H9 (cell line): Measurements from ENCODE around the gene HMOX1. TPM values are rescaled to one million over a fixed set of nuclear protein-coding genes. Genes with fewer than 3 reads are reported as not detected.

Experiments used
- DNase-seq: peaks from one replicate; pipeline ENCODE4 v3.0.0-alpha.2; 2017
- H2AFZ ChIP-seq: one replicate; pipeline ENCODE4 v1.6.1; 2013; ENCODE audit warnings: mild to moderate bottlenecking, low read length, control low read depth, moderate library complexity
- H2AK5ac ChIP-seq: 2 replicates; pipeline ENCODE4 v1.6.1; 2013; ENCODE audit warnings: low read length, control low read depth, mixed read lengths; ENCODE audit not compliant: insufficient read length
- H2BK120ac ChIP-seq: one replicate; pipeline ENCODE4 v1.6.1; 2013; ENCODE audit warnings: low read depth, mild to moderate bottlenecking, low read length, control low read depth, inconsistent platforms; ENCODE audit not compliant: poor library complexity, severe bottlenecking
- H2BK12ac ChIP-seq: 2 replicates; pipeline ENCODE4 v1.6.1; 2013; ENCODE audit warnings: low read length, control low read depth, mixed read lengths, low read depth; ENCODE audit not compliant: insufficient read length
- H2BK15ac ChIP-seq: 2 replicates; pipeline ENCODE4 v1.6.1; 2013; ENCODE audit warnings: low read depth, low read length, control low read depth
- H2BK20ac ChIP-seq: one replicate; pipeline ENCODE4 v1.6.1; 2013; ENCODE audit warnings: low read depth, mild to moderate bottlenecking, low read length, control low read depth, inconsistent platforms; ENCODE audit not compliant: poor library complexity, severe bottlenecking
- H2BK5ac ChIP-seq: 2 replicates; pipeline ENCODE4 v1.6.1; 2013; ENCODE audit warnings: low read length, control low read depth, mixed read lengths; ENCODE audit not compliant: insufficient read length
- H3K14ac ChIP-seq: 2 replicates; pipeline ENCODE4 v1.6.1; 2013; ENCODE audit warnings: low read length, control low read depth; ENCODE audit not compliant: insufficient read depth
- H3K18ac ChIP-seq: 2 replicates; pipeline ENCODE4 v1.6.1; 2013; ENCODE audit warnings: low read depth, mild to moderate bottlenecking, mixed read lengths, low read length, control low read depth; ENCODE audit not compliant: insufficient read length
- H3K23ac ChIP-seq: 2 replicates; pipeline ENCODE4 v1.6.1; 2013; ENCODE audit warnings: low read length, control low read depth, mixed read lengths, low read depth; ENCODE audit not compliant: insufficient read length
- H3K23me2 ChIP-seq: 2 replicates; pipeline ENCODE4 v1.6.1; 2013; ENCODE audit warnings: low read depth, mild to moderate bottlenecking, mixed read lengths, low read length, control low read depth; ENCODE audit not compliant: insufficient read length, poor library complexity, severe bottlenecking
- H3K27ac ChIP-seq: 2 replicates; pipeline ENCODE4 v1.5.1; 2013; ENCODE audit warnings: low read length, control low read depth, mixed read lengths, low read depth; ENCODE audit not compliant: insufficient read length
- H3K27me3 ChIP-seq: 2 replicates; pipeline ENCODE4 v1.6.1; 2013; ENCODE audit warnings: low read length, control low read depth, inconsistent platforms; ENCODE audit not compliant: insufficient read depth
- H3K4ac ChIP-seq: 2 replicates; pipeline ENCODE4 v1.6.1; 2013; ENCODE audit warnings: low read depth, mild to moderate bottlenecking, control low read depth, inconsistent platforms, low read length, moderate library complexity
- H3K4me1 ChIP-seq: 2 replicates; pipeline ENCODE4 v1.6.1; 2013; ENCODE audit warnings: low read length, control low read depth, inconsistent platforms; ENCODE audit not compliant: insufficient read depth
- H3K4me2 ChIP-seq: 2 replicates; pipeline ENCODE4 v1.6.1; 2013; ENCODE audit warnings: low read length, control low read depth, mixed read lengths; ENCODE audit not compliant: insufficient read length, insufficient read depth
- H3K56ac ChIP-seq: 2 replicates; pipeline ENCODE4 v1.6.1; 2013; ENCODE audit warnings: low read depth, mild to moderate bottlenecking, mixed read lengths, low read length, control low read depth; ENCODE audit not compliant: insufficient read length
- H3K79me1 ChIP-seq: 2 replicates; pipeline ENCODE4 v1.6.1; 2013; ENCODE audit warnings: low read depth, mild to moderate bottlenecking, moderate library complexity, low read length, control low read depth, inconsistent platforms; ENCODE audit not compliant: insufficient read depth, poor library complexity, severe bottlenecking
- H3K79me2 ChIP-seq: 2 replicates; pipeline ENCODE4 v1.6.1; 2013; ENCODE audit warnings: low read length, control low read depth, inconsistent platforms; ENCODE audit not compliant: insufficient read depth
- H3K9ac ChIP-seq: 2 replicates; pipeline ENCODE4 v1.6.1; 2013; ENCODE audit warnings: low read length, control low read depth, mixed read lengths; ENCODE audit not compliant: insufficient read length; ENCODE audit errors: extremely low read depth
- H3K9me3 ChIP-seq: one replicate; pipeline ENCODE4 v1.6.1; 2013; ENCODE audit warnings: low read depth, low read length, inconsistent platforms; ENCODE audit not compliant: control insufficient read depth
- H3T11ph ChIP-seq: one replicate; pipeline ENCODE4 v1.6.1; 2013; ENCODE audit warnings: mild to moderate bottlenecking, low read length, control low read depth, inconsistent platforms
- H4K20me1 ChIP-seq: one replicate; pipeline ENCODE4 v1.6.1; 2013; ENCODE audit not compliant: control insufficient read depth, insufficient read length, insufficient read depth
- H4K5ac ChIP-seq: 2 replicates; pipeline ENCODE4 v1.6.1; 2013; ENCODE audit warnings: low read depth, mild to moderate bottlenecking, mixed read lengths, low read length, control low read depth; ENCODE audit not compliant: insufficient read length
- H4K8ac ChIP-seq: replicated peaks from 2 replicates; pipeline ENCODE4 v1.6.1; 2013; ENCODE audit warnings: low read length, control low read depth, mixed read lengths, low read depth; ENCODE audit not compliant: insufficient read length
- H4K91ac ChIP-seq: 2 replicates; pipeline ENCODE4 v1.6.1; 2013; ENCODE audit warnings: low read depth, mild to moderate bottlenecking, moderate library complexity, mixed read lengths, low read length, control low read depth; ENCODE audit not compliant: insufficient read length
- H3K27ac Mint-ChIP-seq, 3 experiments: 2 replicates in 2 of 3; 3 replicates in 1 of 3; pipeline ENCODE4 v1.8.0; 2020 to 2021; ENCODE audit warnings: mixed read lengths in 3 of 3, mild to moderate bottlenecking in 1 of 3, moderate library complexity in 1 of 3
- H3K27me3 Mint-ChIP-seq: 2 replicates; pipeline ENCODE4 v1.8.0; 2021; ENCODE audit warnings: low read depth, mild to moderate bottlenecking, moderate library complexity, mixed read lengths
- H3K36me3 Mint-ChIP-seq, 3 experiments: 2 replicates in 2 of 3; 3 replicates in 1 of 3; pipeline ENCODE4 v1.8.0; 2020 to 2021; ENCODE audit warnings: low read depth in 3 of 3, mixed read lengths in 3 of 3; ENCODE audit not compliant: insufficient read depth in 1 of 3
- H3K4me1 Mint-ChIP-seq, 2 experiments: 2 replicates each; pipeline ENCODE4 v1.8.0; 2020; ENCODE audit warnings: mixed read lengths in 2 of 2
- H3K4me3 Mint-ChIP-seq, 2 experiments: 2 replicates in 1 of 2; 3 replicates in 1 of 2; pipeline ENCODE4 v1.8.0; 2020 to 2021; ENCODE audit warnings: mild to moderate bottlenecking in 2 of 2, mixed read lengths in 2 of 2, moderate library complexity in 1 of 2
- H3K9me3 Mint-ChIP-seq, 2 experiments: 2 replicates in 1 of 2; 3 replicates in 1 of 2; pipeline ENCODE4 v1.8.0; 2020; ENCODE audit warnings: mild to moderate bottlenecking in 2 of 2, mixed read lengths in 2 of 2, moderate library complexity in 1 of 2
- WGBS: extraction: QIAGEN DNeasy Blood & Tissue Kit; methylation state at CpG from one replicate; pipeline ENCODE4 v1.1.7; 2013; ENCODE audit warnings: missing lambda C conversion rate, low lambda C conversion rate, mixed read lengths; ENCODE audit not compliant: insufficient read length; ENCODE audit errors: extremely low coverage; 5-methylcytosine and 5-hydroxymethylcytosine counted together
- total RNA-seq: library from RNA; stranded (reverse); gene quantifications from 2 replicates; pipeline ENCODE4 v1.2.1, GENCODE V29; 2021
- TF ChIP-seq, protein P1 (sequence below): fragments of 200-600 bp; sonication (generic); conservative IDR thresholded peaks from 3 replicates; pipeline ENCODE4 v1.8.0; 2021; ENCODE audit warnings: antibody characterized with exemption, mild to moderate bottlenecking

HMOX1 gene
- total RNA-seq, 1 experiment from 2014 or later, result 22.7 TPM

DNA sequence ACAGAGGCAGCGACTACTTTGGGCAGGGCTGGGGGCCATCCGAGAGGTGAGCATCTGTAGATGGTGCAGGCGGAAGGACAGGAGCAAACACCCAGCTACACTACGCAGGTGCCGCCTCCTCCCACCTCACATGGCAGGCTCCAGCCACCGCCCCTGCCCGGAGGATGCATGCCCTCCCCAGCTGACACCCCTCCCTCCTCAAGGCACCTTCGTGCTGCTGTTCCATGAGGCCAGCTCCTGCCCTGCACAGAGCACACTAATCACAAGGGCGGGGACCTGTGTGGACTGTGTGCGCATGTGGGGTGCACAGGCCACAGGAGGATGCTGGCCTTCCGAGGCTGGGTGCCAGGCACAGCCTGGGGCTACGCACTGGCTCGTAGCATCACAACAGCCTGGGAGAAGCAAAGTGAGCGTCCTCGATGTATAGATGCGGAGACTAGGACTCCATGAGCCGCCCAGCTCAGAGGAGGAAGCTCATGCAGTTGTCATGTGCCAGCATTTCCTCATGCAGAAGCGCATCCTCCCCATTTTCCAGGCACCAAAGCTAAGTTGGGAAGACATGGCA lies 32.8 kb upstream of the HMOX1 start:
- H3K56ac ChIP-seq, result no peak overlapping the region
- no peak overlapping the region for H3K14ac ChIP-seq
- H3K4ac ChIP-seq, result no peak overlapping the region
- no peak overlapping the region for H2AFZ ChIP-seq
- WGBS, result no CpG with 5 or more reads among the region's 18 CpGs
- H2BK15ac ChIP-seq, result no peak overlapping the region
- H3K4me1 ChIP-seq, result no peaks in the 10 kb centered on the region
- H3K23ac ChIP-seq, result no peak overlapping the region
- H4K5ac ChIP-seq, result no peak overlapping the region
- H3K4me3 Mint-ChIP-seq, result no peak overlapping the region; a peak in 1 of 5 replicates
- no peak overlapping the region for H4K91ac ChIP-seq
- no peak overlapping the region for H4K8ac ChIP-seq
- H3K27ac Mint-ChIP-seq, result peak overlapping the region in 2 of 3 experiments; percentile 34 to 71; a peak in 2 of 7 replicates
- no peaks in the 10 kb centered on the region for H3K27me3 ChIP-seq
- no peak overlapping the region for H3K18ac ChIP-seq
- H2BK120ac ChIP-seq, result no peak overlapping the region
- H3K27ac ChIP-seq, result no peak overlapping the region
- peaks cover 7% of the 10 kb centered on the region for H3K23me2 ChIP-seq
- H3K79me2 ChIP-seq, result no peaks in the 10 kb centered on the region; the same call in 1 of the 2 replicates
- H3K9ac ChIP-seq, result no peak overlapping the region
- H3K4me1 Mint-ChIP-seq, result peaks cover 18 to 27% of the 10 kb centered on the region in 2 experiments
- H3K4me2 ChIP-seq, result no peak overlapping the region
- no peak overlapping the region for H2AK5ac ChIP-seq
- no peaks in the 10 kb centered on the region for H3K9me3 ChIP-seq
- H2BK5ac ChIP-seq, result no peak overlapping the region
- H3K27me3 Mint-ChIP-seq, result peaks cover 12% of the 10 kb centered on the region
- H3T11ph ChIP-seq, result no peak overlapping the region
- no peaks in the 10 kb centered on the region; a peak in 3 of 7 replicates for H3K36me3 Mint-ChIP-seq
- H2BK20ac ChIP-seq, result no peak overlapping the region
- H3K9me3 Mint-ChIP-seq, result no peaks in the 10 kb centered on the region
- no peaks in the 10 kb centered on the region for H4K20me1 ChIP-seq
- no peak overlapping the region for H2BK12ac ChIP-seq
- TF ChIP-seq, protein P1, sequence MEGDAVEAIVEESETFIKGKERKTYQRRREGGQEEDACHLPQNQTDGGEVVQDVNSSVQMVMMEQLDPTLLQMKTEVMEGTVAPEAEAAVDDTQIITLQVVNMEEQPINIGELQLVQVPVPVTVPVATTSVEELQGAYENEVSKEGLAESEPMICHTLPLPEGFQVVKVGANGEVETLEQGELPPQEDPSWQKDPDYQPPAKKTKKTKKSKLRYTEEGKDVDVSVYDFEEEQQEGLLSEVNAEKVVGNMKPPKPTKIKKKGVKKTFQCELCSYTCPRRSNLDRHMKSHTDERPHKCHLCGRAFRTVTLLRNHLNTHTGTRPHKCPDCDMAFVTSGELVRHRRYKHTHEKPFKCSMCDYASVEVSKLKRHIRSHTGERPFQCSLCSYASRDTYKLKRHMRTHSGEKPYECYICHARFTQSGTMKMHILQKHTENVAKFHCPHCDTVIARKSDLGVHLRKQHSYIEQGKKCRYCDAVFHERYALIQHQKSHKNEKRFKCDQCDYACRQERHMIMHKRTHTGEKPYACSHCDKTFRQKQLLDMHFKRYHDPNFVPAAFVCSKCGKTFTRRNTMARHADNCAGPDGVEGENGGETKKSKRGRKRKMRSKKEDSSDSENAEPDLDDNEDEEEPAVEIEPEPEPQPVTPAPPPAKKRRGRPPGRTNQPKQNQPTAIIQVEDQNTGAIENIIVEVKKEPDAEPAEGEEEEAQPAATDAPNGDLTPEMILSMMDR, result no peak
- no peak for DNase-seq
- no peaks in the 10 kb centered on the region for H3K79me1 ChIP-seq
